H9 (cell line): Measurements from ENCODE around the gene IL31RA. TPM values are rescaled to one million over a fixed set of nuclear protein-coding genes. Genes with fewer than 3 reads are reported as not detected.

Experiments used
- DNase-seq: peaks from one replicate; pipeline ENCODE4 v3.0.0-alpha.2; 2017
- H2AFZ ChIP-seq: one replicate; pipeline ENCODE4 v1.6.1; 2013; ENCODE audit warnings: mild to moderate bottlenecking, low read length, control low read depth, moderate library complexity
- H2AK5ac ChIP-seq: 2 replicates; pipeline ENCODE4 v1.6.1; 2013; ENCODE audit warnings: low read length, control low read depth, mixed read lengths; ENCODE audit not compliant: insufficient read length
- H2BK120ac ChIP-seq: one replicate; pipeline ENCODE4 v1.6.1; 2013; ENCODE audit warnings: low read depth, mild to moderate bottlenecking, low read length, control low read depth, inconsistent platforms; ENCODE audit not compliant: poor library complexity, severe bottlenecking
- H2BK12ac ChIP-seq: 2 replicates; pipeline ENCODE4 v1.6.1; 2013; ENCODE audit warnings: low read length, control low read depth, mixed read lengths, low read depth; ENCODE audit not compliant: insufficient read length
- H2BK15ac ChIP-seq: 2 replicates; pipeline ENCODE4 v1.6.1; 2013; ENCODE audit warnings: low read depth, low read length, control low read depth
- H2BK20ac ChIP-seq: one replicate; pipeline ENCODE4 v1.6.1; 2013; ENCODE audit warnings: low read depth, mild to moderate bottlenecking, low read length, control low read depth, inconsistent platforms; ENCODE audit not compliant: poor library complexity, severe bottlenecking
- H2BK5ac ChIP-seq: 2 replicates; pipeline ENCODE4 v1.6.1; 2013; ENCODE audit warnings: low read length, control low read depth, mixed read lengths; ENCODE audit not compliant: insufficient read length
- H3K14ac ChIP-seq: 2 replicates; pipeline ENCODE4 v1.6.1; 2013; ENCODE audit warnings: low read length, control low read depth; ENCODE audit not compliant: insufficient read depth
- H3K18ac ChIP-seq: 2 replicates; pipeline ENCODE4 v1.6.1; 2013; ENCODE audit warnings: low read depth, mild to moderate bottlenecking, mixed read lengths, low read length, control low read depth; ENCODE audit not compliant: insufficient read length
- H3K23ac ChIP-seq: 2 replicates; pipeline ENCODE4 v1.6.1; 2013; ENCODE audit warnings: low read length, control low read depth, mixed read lengths, low read depth; ENCODE audit not compliant: insufficient read length
- H3K23me2 ChIP-seq: 2 replicates; pipeline ENCODE4 v1.6.1; 2013; ENCODE audit warnings: low read depth, mild to moderate bottlenecking, mixed read lengths, low read length, control low read depth; ENCODE audit not compliant: insufficient read length, poor library complexity, severe bottlenecking
- H3K27ac ChIP-seq: 2 replicates; pipeline ENCODE4 v1.5.1; 2013; ENCODE audit warnings: low read length, control low read depth, mixed read lengths, low read depth; ENCODE audit not compliant: insufficient read length
- H3K27me3 ChIP-seq: 2 replicates; pipeline ENCODE4 v1.6.1; 2013; ENCODE audit warnings: low read length, control low read depth, inconsistent platforms; ENCODE audit not compliant: insufficient read depth
- H3K4ac ChIP-seq: 2 replicates; pipeline ENCODE4 v1.6.1; 2013; ENCODE audit warnings: low read depth, mild to moderate bottlenecking, control low read depth, inconsistent platforms, low read length, moderate library complexity
- H3K4me1 ChIP-seq: 2 replicates; pipeline ENCODE4 v1.6.1; 2013; ENCODE audit warnings: low read length, control low read depth, inconsistent platforms; ENCODE audit not compliant: insufficient read depth
- H3K4me2 ChIP-seq: 2 replicates; pipeline ENCODE4 v1.6.1; 2013; ENCODE audit warnings: low read length, control low read depth, mixed read lengths; ENCODE audit not compliant: insufficient read length, insufficient read depth
- H3K56ac ChIP-seq: 2 replicates; pipeline ENCODE4 v1.6.1; 2013; ENCODE audit warnings: low read depth, mild to moderate bottlenecking, mixed read lengths, low read length, control low read depth; ENCODE audit not compliant: insufficient read length
- H3K79me1 ChIP-seq: 2 replicates; pipeline ENCODE4 v1.6.1; 2013; ENCODE audit warnings: low read depth, mild to moderate bottlenecking, moderate library complexity, low read length, control low read depth, inconsistent platforms; ENCODE audit not compliant: insufficient read depth, poor library complexity, severe bottlenecking
- H3K79me2 ChIP-seq: 2 replicates; pipeline ENCODE4 v1.6.1; 2013; ENCODE audit warnings: low read length, control low read depth, inconsistent platforms; ENCODE audit not compliant: insufficient read depth
- H3K9ac ChIP-seq: 2 replicates; pipeline ENCODE4 v1.6.1; 2013; ENCODE audit warnings: low read length, control low read depth, mixed read lengths; ENCODE audit not compliant: insufficient read length; ENCODE audit errors: extremely low read depth
- H3K9me3 ChIP-seq: one replicate; pipeline ENCODE4 v1.6.1; 2013; ENCODE audit warnings: low read depth, low read length, inconsistent platforms; ENCODE audit not compliant: control insufficient read depth
- H3T11ph ChIP-seq: one replicate; pipeline ENCODE4 v1.6.1; 2013; ENCODE audit warnings: mild to moderate bottlenecking, low read length, control low read depth, inconsistent platforms
- H4K20me1 ChIP-seq: one replicate; pipeline ENCODE4 v1.6.1; 2013; ENCODE audit not compliant: control insufficient read depth, insufficient read length, insufficient read depth
- H4K5ac ChIP-seq: 2 replicates; pipeline ENCODE4 v1.6.1; 2013; ENCODE audit warnings: low read depth, mild to moderate bottlenecking, mixed read lengths, low read length, control low read depth; ENCODE audit not compliant: insufficient read length
- H4K8ac ChIP-seq: replicated peaks from 2 replicates; pipeline ENCODE4 v1.6.1; 2013; ENCODE audit warnings: low read length, control low read depth, mixed read lengths, low read depth; ENCODE audit not compliant: insufficient read length
- H4K91ac ChIP-seq: 2 replicates; pipeline ENCODE4 v1.6.1; 2013; ENCODE audit warnings: low read depth, mild to moderate bottlenecking, moderate library complexity, mixed read lengths, low read length, control low read depth; ENCODE audit not compliant: insufficient read length
- H3K27ac Mint-ChIP-seq, 3 experiments: 2 replicates in 2 of 3; 3 replicates in 1 of 3; pipeline ENCODE4 v1.8.0; 2020 to 2021; ENCODE audit warnings: mixed read lengths in 3 of 3, mild to moderate bottlenecking in 1 of 3, moderate library complexity in 1 of 3
- H3K27me3 Mint-ChIP-seq: 2 replicates; pipeline ENCODE4 v1.8.0; 2021; ENCODE audit warnings: low read depth, mild to moderate bottlenecking, moderate library complexity, mixed read lengths
- H3K36me3 Mint-ChIP-seq, 3 experiments: 2 replicates in 2 of 3; 3 replicates in 1 of 3; pipeline ENCODE4 v1.8.0; 2020 to 2021; ENCODE audit warnings: low read depth in 3 of 3, mixed read lengths in 3 of 3; ENCODE audit not compliant: insufficient read depth in 1 of 3
- H3K4me1 Mint-ChIP-seq, 2 experiments: 2 replicates each; pipeline ENCODE4 v1.8.0; 2020; ENCODE audit warnings: mixed read lengths in 2 of 2
- H3K4me3 Mint-ChIP-seq, 2 experiments: 2 replicates in 1 of 2; 3 replicates in 1 of 2; pipeline ENCODE4 v1.8.0; 2020 to 2021; ENCODE audit warnings: mild to moderate bottlenecking in 2 of 2, mixed read lengths in 2 of 2, moderate library complexity in 1 of 2
- H3K9me3 Mint-ChIP-seq, 2 experiments: 2 replicates in 1 of 2; 3 replicates in 1 of 2; pipeline ENCODE4 v1.8.0; 2020; ENCODE audit warnings: mild to moderate bottlenecking in 2 of 2, mixed read lengths in 2 of 2, moderate library complexity in 1 of 2
- WGBS: extraction: QIAGEN DNeasy Blood & Tissue Kit; methylation state at CpG from one replicate; pipeline ENCODE4 v1.1.7; 2013; ENCODE audit warnings: missing lambda C conversion rate, low lambda C conversion rate, mixed read lengths; ENCODE audit not compliant: insufficient read length; ENCODE audit errors: extremely low coverage; 5-methylcytosine and 5-hydroxymethylcytosine counted together
- total RNA-seq: library from RNA; stranded (reverse); gene quantifications from 2 replicates; pipeline ENCODE4 v1.2.1, GENCODE V29; 2021
- TF ChIP-seq, protein P1 (sequence below): fragments of 200-600 bp; sonication (generic); conservative IDR thresholded peaks from 3 replicates; pipeline ENCODE4 v1.8.0; 2021; ENCODE audit warnings: antibody characterized with exemption, mild to moderate bottlenecking

IL31RA gene
- total RNA-seq, 1 experiment from 2014 or later: 0.11 TPM

DNA sequence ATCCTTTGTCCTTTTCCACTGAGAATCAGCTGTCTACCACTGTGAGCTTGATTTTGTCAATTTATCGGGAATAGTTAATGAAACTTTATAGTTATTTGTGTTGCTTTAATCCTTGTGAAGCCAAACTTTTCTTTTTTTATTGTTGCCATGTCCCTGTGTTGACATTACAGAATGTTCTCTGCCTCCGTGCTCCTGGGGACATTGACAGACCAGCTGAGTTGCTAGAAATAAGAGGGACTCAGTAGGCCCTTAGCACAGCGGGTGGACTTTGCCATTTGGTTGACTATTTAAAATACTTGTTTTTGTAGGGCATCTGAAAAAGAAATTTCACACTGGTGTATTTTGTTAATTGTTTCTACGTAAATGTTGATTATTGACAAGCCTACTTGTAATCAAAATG lies 70.5 kb downstream of the IL31RA start:
- H3K56ac ChIP-seq: no peak overlapping the region
- no peaks in the 10 kb centered on the region for H3K9me3 ChIP-seq
- no peaks in the 10 kb centered on the region for H3K4me1 ChIP-seq
- H2BK15ac ChIP-seq: no peak overlapping the region
- no peak overlapping the region for H2AFZ ChIP-seq
- no peak overlapping the region for H3T11ph ChIP-seq
- H3K9me3 Mint-ChIP-seq: no peaks in the 10 kb centered on the region
- H4K8ac ChIP-seq: no peak overlapping the region
- no peak overlapping the region for H3K27ac Mint-ChIP-seq
- no peak overlapping the region for H2BK20ac ChIP-seq
- no peak overlapping the region for H3K4me2 ChIP-seq
- H4K20me1 ChIP-seq: no peaks in the 10 kb centered on the region
- no peak overlapping the region for H3K27ac ChIP-seq
- H3K79me1 ChIP-seq: no peaks in the 10 kb centered on the region
- no peak overlapping the region for H4K91ac ChIP-seq
- no peaks in the 10 kb centered on the region for H3K27me3 ChIP-seq
- H3K23ac ChIP-seq: no peak overlapping the region
- no peak for DNase-seq
- no peak overlapping the region for H3K9ac ChIP-seq
- no peaks in the 10 kb centered on the region for H3K79me2 ChIP-seq
- WGBS: no CpG with 5 or more reads among the region's 4 CpGs
- no peak overlapping the region for H2BK5ac ChIP-seq
- H2AK5ac ChIP-seq: no peak overlapping the region
- H3K4me1 Mint-ChIP-seq: peaks cover 9 to 13% of the 10 kb centered on the region in 2 experiments; a peak in 3 of 4 replicates
- no peak overlapping the region for H3K18ac ChIP-seq
- H3K27me3 Mint-ChIP-seq: no peaks in the 10 kb centered on the region
- no peak overlapping the region for H3K4ac ChIP-seq
- no peaks in the 10 kb centered on the region for H3K36me3 Mint-ChIP-seq
- no peaks in the 10 kb centered on the region for H3K23me2 ChIP-seq
- no peak overlapping the region for H3K14ac ChIP-seq
- H2BK120ac ChIP-seq: no peak overlapping the region
- TF ChIP-seq, protein P1, sequence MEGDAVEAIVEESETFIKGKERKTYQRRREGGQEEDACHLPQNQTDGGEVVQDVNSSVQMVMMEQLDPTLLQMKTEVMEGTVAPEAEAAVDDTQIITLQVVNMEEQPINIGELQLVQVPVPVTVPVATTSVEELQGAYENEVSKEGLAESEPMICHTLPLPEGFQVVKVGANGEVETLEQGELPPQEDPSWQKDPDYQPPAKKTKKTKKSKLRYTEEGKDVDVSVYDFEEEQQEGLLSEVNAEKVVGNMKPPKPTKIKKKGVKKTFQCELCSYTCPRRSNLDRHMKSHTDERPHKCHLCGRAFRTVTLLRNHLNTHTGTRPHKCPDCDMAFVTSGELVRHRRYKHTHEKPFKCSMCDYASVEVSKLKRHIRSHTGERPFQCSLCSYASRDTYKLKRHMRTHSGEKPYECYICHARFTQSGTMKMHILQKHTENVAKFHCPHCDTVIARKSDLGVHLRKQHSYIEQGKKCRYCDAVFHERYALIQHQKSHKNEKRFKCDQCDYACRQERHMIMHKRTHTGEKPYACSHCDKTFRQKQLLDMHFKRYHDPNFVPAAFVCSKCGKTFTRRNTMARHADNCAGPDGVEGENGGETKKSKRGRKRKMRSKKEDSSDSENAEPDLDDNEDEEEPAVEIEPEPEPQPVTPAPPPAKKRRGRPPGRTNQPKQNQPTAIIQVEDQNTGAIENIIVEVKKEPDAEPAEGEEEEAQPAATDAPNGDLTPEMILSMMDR: no peak
- no peak overlapping the region for H4K5ac ChIP-seq
- no peak overlapping the region for H2BK12ac ChIP-seq
- H3K4me3 Mint-ChIP-seq: no peak overlapping the region
